Mesothelial cell of epicardium (in vitro differentiated cells): ENCODE data around the gene GMDS. TPM values are rescaled to one million over a fixed set of nuclear protein-coding genes. Genes with fewer than 3 reads are reported as not detected.

Source experiments
- DNase-seq, 2 experiments: peaks; one replicate each; pipeline ENCODE4 v3.0.0; 2021; ENCODE audit warnings: low spot score in 2 of 2; ENCODE audit not compliant: unreplicated experiment in 2 of 2
- H3K27ac Mint-ChIP-seq: 2 replicates; pipeline ENCODE4 v1.8.0; 2021; ENCODE audit warnings: mixed read lengths
- H3K27me3 Mint-ChIP-seq: 2 replicates; pipeline ENCODE4 v1.8.0; 2021; ENCODE audit warnings: low read depth, mixed read lengths
- H3K36me3 Mint-ChIP-seq: 2 replicates; pipeline ENCODE4 v1.8.0; 2021; ENCODE audit warnings: mixed read lengths
- H3K4me1 Mint-ChIP-seq: 2 replicates; pipeline ENCODE4 v1.8.0; 2021; ENCODE audit warnings: mixed read lengths
- H3K4me3 Mint-ChIP-seq: 2 replicates; pipeline ENCODE4 v1.8.0; 2021; ENCODE audit warnings: mild to moderate bottlenecking, moderate library complexity, mixed read lengths
- H3K9me3 Mint-ChIP-seq: 2 replicates; pipeline ENCODE4 v1.8.0; 2021; ENCODE audit warnings: mixed read lengths
- total RNA-seq: library from RNA; stranded (reverse); gene quantifications from 3 replicates; pipeline ENCODE4 v1.2.1, GENCODE V29; 2021
- TF ChIP-seq, protein P1 (sequence below): fragments of 200-600 bp; sonication (generic); IDR thresholded peaks from one replicate; pipeline ENCODE4 v1.5.0; 2021; ENCODE audit warnings: antibody characterized with exemption; ENCODE audit not compliant: unreplicated experiment

The GMDS gene
- total RNA-seq, 1 donor from 2014 or later, result 39.9 TPM

DNA sequence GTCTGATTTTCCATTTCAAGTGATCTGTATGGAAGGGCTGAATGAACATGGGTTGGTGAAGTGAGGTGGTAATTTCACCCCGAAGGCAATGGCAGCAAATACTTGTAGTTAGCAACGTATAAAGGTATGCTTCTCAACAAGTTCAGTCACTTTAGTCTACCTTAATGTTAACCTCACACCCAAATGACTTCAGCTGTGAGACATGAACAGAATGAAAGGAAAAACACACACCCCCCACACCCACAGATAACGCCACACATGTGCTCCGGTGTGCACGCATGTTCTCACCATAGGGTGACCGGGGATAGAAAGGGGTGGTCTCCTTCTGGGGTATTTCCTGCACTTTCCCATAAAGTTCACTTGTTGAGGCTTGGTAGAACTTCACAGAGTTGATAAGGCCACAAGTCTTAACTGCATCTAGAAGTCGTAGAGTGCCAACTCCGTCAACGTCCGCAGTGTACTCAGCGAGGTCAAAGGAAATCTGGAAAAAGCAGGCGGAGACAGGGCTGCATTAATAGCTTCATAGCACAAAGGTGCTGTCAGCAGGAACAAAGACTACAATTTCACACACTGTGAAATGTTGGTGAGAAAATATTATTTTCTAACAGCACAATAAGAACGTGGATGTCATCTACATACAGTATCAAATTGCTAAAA, 284.8 kb downstream of the GMDS start:
- Mint-ChIP-seq H3K27me3 (no peaks in the 10 kb centered on the region), H3K4me1 (peaks cover 8% of the 10 kb centered on the region), H3K36me3 (no peaks in the 10 kb centered on the region), H3K27ac (no peak overlapping the region), H3K9me3 (no peaks in the 10 kb centered on the region), H3K4me3 (no peak overlapping the region)
- TF ChIP-seq, protein P1, sequence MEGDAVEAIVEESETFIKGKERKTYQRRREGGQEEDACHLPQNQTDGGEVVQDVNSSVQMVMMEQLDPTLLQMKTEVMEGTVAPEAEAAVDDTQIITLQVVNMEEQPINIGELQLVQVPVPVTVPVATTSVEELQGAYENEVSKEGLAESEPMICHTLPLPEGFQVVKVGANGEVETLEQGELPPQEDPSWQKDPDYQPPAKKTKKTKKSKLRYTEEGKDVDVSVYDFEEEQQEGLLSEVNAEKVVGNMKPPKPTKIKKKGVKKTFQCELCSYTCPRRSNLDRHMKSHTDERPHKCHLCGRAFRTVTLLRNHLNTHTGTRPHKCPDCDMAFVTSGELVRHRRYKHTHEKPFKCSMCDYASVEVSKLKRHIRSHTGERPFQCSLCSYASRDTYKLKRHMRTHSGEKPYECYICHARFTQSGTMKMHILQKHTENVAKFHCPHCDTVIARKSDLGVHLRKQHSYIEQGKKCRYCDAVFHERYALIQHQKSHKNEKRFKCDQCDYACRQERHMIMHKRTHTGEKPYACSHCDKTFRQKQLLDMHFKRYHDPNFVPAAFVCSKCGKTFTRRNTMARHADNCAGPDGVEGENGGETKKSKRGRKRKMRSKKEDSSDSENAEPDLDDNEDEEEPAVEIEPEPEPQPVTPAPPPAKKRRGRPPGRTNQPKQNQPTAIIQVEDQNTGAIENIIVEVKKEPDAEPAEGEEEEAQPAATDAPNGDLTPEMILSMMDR, result no peak
- no peak for DNase-seq

DNA sequence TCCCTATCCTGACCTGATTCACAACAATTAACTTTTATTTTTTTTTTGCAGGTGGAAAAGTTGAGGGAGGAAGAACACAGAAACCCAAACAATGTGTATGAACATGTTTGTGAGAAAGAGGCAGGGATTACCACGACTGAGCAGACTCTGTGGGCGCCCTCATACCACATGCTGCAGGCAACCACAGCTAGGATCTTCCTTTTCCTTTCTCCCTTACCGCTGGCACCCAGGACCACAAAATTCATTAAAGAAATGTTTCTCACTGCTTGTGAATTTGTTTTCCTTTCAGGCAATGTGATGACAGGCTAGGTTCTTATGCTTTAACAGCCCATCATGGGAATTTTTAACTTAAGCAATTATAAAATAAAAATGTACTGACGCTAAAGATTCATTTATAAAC, 287.1 kb downstream of the GMDS start:
- H3K27me3 Mint-ChIP-seq, result no peaks in the 10 kb centered on the region
- H3K36me3 Mint-ChIP-seq, result no peaks in the 10 kb centered on the region
- peaks cover 8% of the 10 kb centered on the region for H3K4me1 Mint-ChIP-seq
- no peak overlapping the region for H3K27ac Mint-ChIP-seq
- no peak overlapping the region for H3K4me3 Mint-ChIP-seq
- DNase-seq, result no peak
- H3K9me3 Mint-ChIP-seq, result no peaks in the 10 kb centered on the region
- TF ChIP-seq, protein P1, result no peak

DNA sequence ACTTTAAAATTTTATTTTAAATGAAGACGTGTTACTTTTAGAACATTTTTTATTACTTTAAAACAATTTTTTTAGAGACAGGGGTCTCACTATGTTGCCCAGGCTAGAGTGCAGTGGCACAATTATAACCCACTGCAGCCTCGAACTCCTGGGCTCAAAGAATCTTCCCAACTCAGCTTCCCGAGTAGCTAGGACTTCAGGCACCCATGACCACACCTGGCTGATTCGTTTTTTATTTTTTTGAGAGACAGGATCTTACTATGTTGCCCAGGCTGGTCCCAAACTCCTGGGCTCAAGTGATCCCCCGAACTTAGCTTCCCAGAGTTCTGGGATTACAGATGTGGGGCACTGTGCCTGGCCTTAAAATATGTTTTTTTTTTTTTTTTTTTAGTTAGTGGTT, 287.7 kb downstream of the GMDS start:
- Mint-ChIP-seq H3K4me3 (no peak overlapping the region), H3K27me3 (no peaks in the 10 kb centered on the region), H3K36me3 (no peaks in the 10 kb centered on the region), H3K9me3 (no peaks in the 10 kb centered on the region), H3K4me1 (peaks cover 8% of the 10 kb centered on the region), H3K27ac (no peak overlapping the region)
- no peak for DNase-seq
- TF ChIP-seq, protein P1, result no peak

- H3K27me3 Mint-ChIP-seq, result no peaks in the 10 kb centered on the region
- no peaks in the 10 kb centered on the region for H3K36me3 Mint-ChIP-seq
- no peaks in the 10 kb centered on the region for H3K9me3 Mint-ChIP-seq
- H3K4me3 Mint-ChIP-seq, result no peak overlapping the region
- DNase-seq, result no peak
- no peak overlapping the region for H3K27ac Mint-ChIP-seq
- TF ChIP-seq, protein P1, result no peak
- peaks cover 4% of the 10 kb centered on the region for H3K4me1 Mint-ChIP-seq
These were observed 292.6 kb downstream of the GMDS start for GRCh38 chr6:1952740-1953360.

GRCh38 chr6:1950631-1951030, 294.8 kb downstream of the GMDS start:
- DNase-seq, result no peak
- no peaks in the 10 kb centered on the region for H3K27me3 Mint-ChIP-seq
- no peaks in the 10 kb centered on the region for H3K36me3 Mint-ChIP-seq
- TF ChIP-seq, protein P1, result no peak
- H3K27ac Mint-ChIP-seq, result no peak overlapping the region
- peaks cover 4% of the 10 kb centered on the region for H3K4me1 Mint-ChIP-seq
- H3K4me3 Mint-ChIP-seq, result no peak overlapping the region
- no peaks in the 10 kb centered on the region for H3K9me3 Mint-ChIP-seq
